Osteocyte (in vitro differentiated cells): ENCODE data around the gene TRMT1. TPM values are rescaled to one million over a fixed set of nuclear protein-coding genes. Genes with fewer than 3 reads are reported as not detected.

Experiments
- DNase-seq: peaks from one replicate; pipeline ENCODE4 v3.0.0; 2021; ENCODE audit warnings: mixed read lengths; ENCODE audit not compliant: unreplicated experiment; ENCODE audit errors: extremely low spot score
- H3K27ac Mint-ChIP-seq: one replicate; pipeline ENCODE4 v1.8.0; 2021; ENCODE audit warnings: mild to moderate bottlenecking, mixed read lengths; ENCODE audit not compliant: unreplicated experiment
- H3K27me3 Mint-ChIP-seq: one replicate; pipeline ENCODE4 v1.8.0; 2021; ENCODE audit warnings: mixed read lengths; ENCODE audit not compliant: unreplicated experiment
- H3K36me3 Mint-ChIP-seq: one replicate; pipeline ENCODE4 v1.8.0; 2021; ENCODE audit warnings: mixed read lengths; ENCODE audit not compliant: unreplicated experiment
- H3K4me1 Mint-ChIP-seq: one replicate; pipeline ENCODE4 v1.8.0; 2021; ENCODE audit warnings: mixed read lengths; ENCODE audit not compliant: unreplicated experiment
- H3K4me3 Mint-ChIP-seq: one replicate; pipeline ENCODE4 v1.8.0; 2021; ENCODE audit warnings: mild to moderate bottlenecking, moderate library complexity, mixed read lengths; ENCODE audit not compliant: unreplicated experiment
- H3K9me3 Mint-ChIP-seq: one replicate; pipeline ENCODE4 v1.8.0; 2021; ENCODE audit warnings: mixed read lengths; ENCODE audit not compliant: unreplicated experiment
- CTCF ChIP-seq: fragments of 200-600 bp; sonication (generic); IDR thresholded peaks from 2 replicates; pipeline ENCODE4 v1.5.0; 2021; ENCODE audit warnings: antibody characterized with exemption, mild to moderate bottlenecking, moderate library complexity
- total RNA-seq: library from RNA; stranded (reverse); gene quantifications from 2 replicates; pipeline ENCODE4 v1.2.1, GENCODE V29; 2021

TRMT1 gene
- total RNA-seq, 1 donor from 2014 or later: 43.1 TPM

- H3K4me1 Mint-ChIP-seq: peaks cover 1% of the 10 kb centered on the region
- no peaks in the 10 kb centered on the region for H3K27me3 Mint-ChIP-seq
- no peak overlapping the region for H3K27ac Mint-ChIP-seq
- H3K36me3 Mint-ChIP-seq: peaks cover 6% of the 10 kb centered on the region
- no peaks in the 10 kb centered on the region for H3K9me3 Mint-ChIP-seq
- H3K4me3 Mint-ChIP-seq: no peak overlapping the region
- DNase-seq: no peak
- TF ChIP-seq CTCF: no peak
Measured at GRCh38 chr19:13069415-13070359, 46.9 kb downstream of the TRMT1 start.

- no peaks in the 10 kb centered on the region for H3K27me3 Mint-ChIP-seq
- peaks cover 7% of the 10 kb centered on the region for H3K4me1 Mint-ChIP-seq
- H3K9me3 Mint-ChIP-seq: no peaks in the 10 kb centered on the region
- H3K4me3 Mint-ChIP-seq: no peak overlapping the region
- TF ChIP-seq CTCF: no peak
- H3K27ac Mint-ChIP-seq: no peak overlapping the region
- no peak for DNase-seq
- H3K36me3 Mint-ChIP-seq: no peaks in the 10 kb centered on the region
Measured at GRCh38 chr19:13068085-13068846, 48.3 kb downstream of the TRMT1 start.

GRCh38 chr19:13066933-13067807, 49.4 kb downstream of the TRMT1 start:
- no peak for DNase-seq
- no peaks in the 10 kb centered on the region for H3K36me3 Mint-ChIP-seq
- TF ChIP-seq CTCF: no peak
- H3K4me3 Mint-ChIP-seq: no peak overlapping the region
- no peak overlapping the region for H3K27ac Mint-ChIP-seq
- H3K9me3 Mint-ChIP-seq: no peaks in the 10 kb centered on the region
- H3K27me3 Mint-ChIP-seq: no peaks in the 10 kb centered on the region
- H3K4me1 Mint-ChIP-seq: peaks cover 10% of the 10 kb centered on the region

GRCh38 chr19:13066226-13066625, 50.3 kb downstream of the TRMT1 start:
- Mint-ChIP-seq H3K9me3 (no peaks in the 10 kb centered on the region), H3K4me1 (peaks cover 19% of the 10 kb centered on the region), H3K27me3 (no peaks in the 10 kb centered on the region), H3K27ac (no peak overlapping the region), H3K36me3 (no peaks in the 10 kb centered on the region), H3K4me3 (no peak overlapping the region)
- no peak for TF ChIP-seq CTCF
- DNase-seq: no peak
